Measurements from ENCODE around the gene TAT. TPM values are rescaled to one million over a fixed set of nuclear protein-coding genes. Genes with fewer than 3 reads are reported as not detected.

The TAT gene
- total and polyA plus RNA-seq, 10 of the 15 experiments (the other 5 are each of a cell fraction or from before 2014, with no cell fraction given): 0.01 to 0.44 (median 0.09) TPM; not detected in 4

DNA sequence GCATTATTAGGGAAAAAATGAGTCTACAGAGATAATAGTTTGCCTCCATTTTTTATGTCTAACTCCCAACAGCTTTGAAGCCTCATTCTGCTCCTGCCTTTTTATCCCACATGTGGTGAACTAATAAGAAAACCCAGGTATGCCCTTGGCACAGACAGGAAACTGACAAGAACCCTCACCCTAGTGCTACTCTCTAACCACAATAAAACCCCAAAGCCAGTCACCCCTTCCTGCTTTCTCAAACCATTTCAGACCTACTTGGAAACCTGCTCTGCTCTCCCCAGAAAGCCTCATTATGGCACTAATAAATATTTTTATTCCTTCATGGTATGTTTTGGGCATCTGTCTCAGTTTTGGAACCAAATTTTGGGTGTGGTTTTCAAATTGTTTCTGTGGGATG, 45.2 kb upstream of the TAT start:
- no peaks in the 10 kb centered on the region for H3K9me3 ChIP-seq (replicated peaks; ENCODE audit: control insufficient read depth, insufficient read depth, low read length)
- DNase-seq (ENCODE audit: low read depth, low spot score): no peak
- no peak overlapping the region for H2AFZ ChIP-seq (ENCODE audit: control insufficient read depth, low read depth, low read length)
- no peak for FAIRE-seq
- no peak for ATAC-seq
- intact Hi-C loops (cut with micrococcal nuclease; ENCODE audit: unreplicated experiment): no loop called here
- ChIA-PET POLR2A (interaction anchor here (0.6 kb wide), 1 partner anchor 369 kb away, joined by 4 read pairs; no protein-coding TSS in a partner anchor), SMC1A (ENCODE audit: uncharacterized antibody, unreplicated experiment) (interaction anchor here (2.6 kb wide), 1 partner anchor 11 kb away, joined by 13 read pairs; no protein-coding TSS in a partner anchor), RAD21 (ENCODE audit: unreplicated experiment) (interaction anchor here (0.6 kb wide), 1 partner anchor 84 kb away, joined by 3 read pairs; no protein-coding TSS in a partner anchor), CTCF (interaction anchor here (5.6 kb wide), 1 partner anchor 11 kb away, joined by 27 read pairs; no protein-coding TSS in a partner anchor)
- no peak overlapping the region for H3K9ac ChIP-seq (ENCODE audit: control insufficient read depth, insufficient read depth, low read length)
- no peaks in the 10 kb centered on the region for H3K79me2 ChIP-seq (ENCODE audit: control insufficient read depth, insufficient read depth, low read length)
- peaks cover 5% of the 10 kb centered on the region; the same call in 1 of the 2 replicates for H3K4me1 ChIP-seq (ENCODE audit: control insufficient read depth, insufficient read depth, low read length)
- no peaks in the 10 kb centered on the region for H4K20me1 ChIP-seq (ENCODE audit: control insufficient read depth, insufficient read depth)
- no peaks in the 10 kb centered on the region; a peak in 1 of 4 replicates for H3K27me3 ChIP-seq (replicated peaks in 1 of 2; ENCODE audit: control insufficient read depth in 2 of 2, insufficient read depth in 2 of 2, low read length in 1 of 2)
- TF ChIP-seq USF2 (IDR thresholded peaks at IDR 0.05; ENCODE audit: borderline replicate concordance, low read depth, low read length) (no peak), SMARCA5 (IDR thresholded peaks at IDR 0.05) (no peak), TARDBP (IDR thresholded peaks at IDR 0.05; ENCODE audit: borderline replicate concordance) (no peak), ZNF384 (IDR thresholded peaks at IDR 0.05; ENCODE audit: borderline replicate concordance, low read depth, low read length) (no peak), ASH2L (IDR thresholded peaks at IDR 0.05; ENCODE audit: borderline replicate concordance, low read depth) (no peak), HDAC6 (IDR thresholded peaks at IDR 0.05; ENCODE audit: unreplicated experiment) (no peak)
- TF ChIP-seq, protein P1, sequence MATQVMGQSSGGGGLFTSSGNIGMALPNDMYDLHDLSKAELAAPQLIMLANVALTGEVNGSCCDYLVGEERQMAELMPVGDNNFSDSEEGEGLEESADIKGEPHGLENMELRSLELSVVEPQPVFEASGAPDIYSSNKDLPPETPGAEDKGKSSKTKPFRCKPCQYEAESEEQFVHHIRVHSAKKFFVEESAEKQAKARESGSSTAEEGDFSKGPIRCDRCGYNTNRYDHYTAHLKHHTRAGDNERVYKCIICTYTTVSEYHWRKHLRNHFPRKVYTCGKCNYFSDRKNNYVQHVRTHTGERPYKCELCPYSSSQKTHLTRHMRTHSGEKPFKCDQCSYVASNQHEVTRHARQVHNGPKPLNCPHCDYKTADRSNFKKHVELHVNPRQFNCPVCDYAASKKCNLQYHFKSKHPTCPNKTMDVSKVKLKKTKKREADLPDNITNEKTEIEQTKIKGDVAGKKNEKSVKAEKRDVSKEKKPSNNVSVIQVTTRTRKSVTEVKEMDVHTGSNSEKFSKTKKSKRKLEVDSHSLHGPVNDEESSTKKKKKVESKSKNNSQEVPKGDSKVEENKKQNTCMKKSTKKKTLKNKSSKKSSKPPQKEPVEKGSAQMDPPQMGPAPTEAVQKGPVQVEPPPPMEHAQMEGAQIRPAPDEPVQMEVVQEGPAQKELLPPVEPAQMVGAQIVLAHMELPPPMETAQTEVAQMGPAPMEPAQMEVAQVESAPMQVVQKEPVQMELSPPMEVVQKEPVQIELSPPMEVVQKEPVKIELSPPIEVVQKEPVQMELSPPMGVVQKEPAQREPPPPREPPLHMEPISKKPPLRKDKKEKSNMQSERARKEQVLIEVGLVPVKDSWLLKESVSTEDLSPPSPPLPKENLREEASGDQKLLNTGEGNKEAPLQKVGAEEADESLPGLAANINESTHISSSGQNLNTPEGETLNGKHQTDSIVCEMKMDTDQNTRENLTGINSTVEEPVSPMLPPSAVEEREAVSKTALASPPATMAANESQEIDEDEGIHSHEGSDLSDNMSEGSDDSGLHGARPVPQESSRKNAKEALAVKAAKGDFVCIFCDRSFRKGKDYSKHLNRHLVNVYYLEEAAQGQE (IDR thresholded peaks at IDR 0.05; ENCODE audit: low read depth, low read length): no peak
- no peak overlapping the region for H3K4me2 ChIP-seq (ENCODE audit: control insufficient read depth, insufficient read depth)
- in situ Hi-C loops (cut with MboI): no loop called here
- H3K4me3 ChIP-seq: no peak overlapping the region
- H3K36me3 ChIP-seq (ENCODE audit: control insufficient read depth in 2 of 2, insufficient read depth in 2 of 2, low read length in 1 of 2): no peaks in the 10 kb centered on the region
- no peak overlapping the region for H3K27ac ChIP-seq (ENCODE audit: control insufficient read depth, insufficient read depth)
- no TSS peak for BruUV-seq (replicated peaks)
